ENCODE data around the gene SPRTN. TPM values are rescaled to one million over a fixed set of nuclear protein-coding genes. Genes with fewer than 3 reads are reported as not detected.

Gene SPRTN
- total RNA-seq, 2 experiments from 2014 or later = 12.5 to 19.0 TPM

Other genes with a start within 250 kb of the SPRTN start
- not detected for gene TRIM67, start 176.2 kb upstream of the SPRTN start, total RNA-seq
- 10 to 100 TPM; 38.6 to 40.1 TPM for gene GNPAT, start 97.1 kb upstream of the SPRTN start, total RNA-seq
- 10 to 100 TPM; 20.6 to 21.9 TPM for gene EXOC8, start 441 bp upstream of the SPRTN start, total RNA-seq
- gene EGLN1, start 84.0 kb downstream of the SPRTN start, total RNA-seq = 10 to 100 TPM; 29.3 to 39.7 TPM
- gene TSNAX, start 190.4 kb downstream of the SPRTN start, total RNA-seq = 10 to 100 TPM; 44.5 to 49.3 TPM

All from activated CD4-positive, alpha-beta T cell treated with anti-CD3 and anti-CD28 coated beads, Interleukin-2, amount 10 ng/mL, durations not matched to agents 7 days and 5 days (primary cell).